ENCODE data around the gene CLTA.
"Not testable (repeated sequence)": the region's sequence is repeated elsewhere in the genome, so short reads cannot be mapped to it uniquely, and the experiment has no call there.

The CLTA gene

GRCh38 chr9:36158917-36159316, 31.8 kb upstream of the CLTA start:
- no peak for DNase-seq (ENCODE audit: low spot score)

DNA sequence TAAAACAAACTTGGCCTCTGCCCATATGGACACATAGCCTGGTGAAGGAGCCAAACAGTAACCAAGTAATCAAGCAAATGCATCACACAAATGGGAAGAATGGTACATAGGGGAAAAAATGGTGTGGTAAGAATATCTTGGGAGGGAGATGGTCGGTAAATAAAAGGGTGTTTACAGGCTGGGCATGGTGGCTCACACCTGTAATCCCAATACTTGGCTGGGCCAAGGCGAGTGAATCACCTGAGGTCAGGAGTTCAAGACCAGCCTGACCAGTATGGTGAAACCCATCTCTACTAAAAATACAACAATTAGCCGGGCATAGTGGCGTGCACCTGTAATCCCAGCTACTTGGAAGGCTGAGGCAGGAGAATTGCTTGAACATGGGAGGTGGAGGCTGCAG, 31.2 kb upstream of the CLTA start:
- DNase-seq (ENCODE audit: low spot score): not testable (repeated sequence)

DNA sequence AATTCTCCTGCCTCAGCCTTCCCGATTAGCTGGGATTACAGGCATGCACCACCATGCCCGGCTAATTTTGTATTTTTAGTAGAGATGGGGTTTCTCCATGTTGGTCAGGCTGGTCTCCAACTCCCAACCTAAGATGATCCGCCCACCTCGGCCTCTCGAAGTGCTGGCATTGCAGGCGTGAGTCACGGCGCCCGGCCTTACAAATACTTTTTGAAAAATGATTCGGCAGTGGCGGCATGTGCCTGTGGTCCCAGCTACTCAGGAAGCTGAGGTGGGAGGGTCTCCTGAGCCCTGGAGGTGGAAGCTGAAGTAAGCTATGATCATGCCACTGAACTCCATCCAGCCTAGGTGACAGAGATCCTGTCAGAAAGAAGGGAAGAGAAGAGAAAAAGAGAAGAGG, 30.6 kb upstream of the CLTA start:
- not testable (repeated sequence) for DNase-seq (ENCODE audit: low spot score)

GRCh38 chr9:36161187-36161586, 29.5 kb upstream of the CLTA start:
- no peak for DNase-seq (ENCODE audit: low spot score)

GRCh38 chr9:36162211-36162738, 28.4 kb upstream of the CLTA start:
- no peak for DNase-seq (ENCODE audit: low spot score)

- peak; percentile 53 for DNase-seq (ENCODE audit: low spot score)
Measured at GRCh38 chr9:36163049-36163785, 27.5 kb upstream of the CLTA start.

- DNase-seq (ENCODE audit: low spot score): no peak
Measured at GRCh38 chr9:36163786-36164170, 26.9 kb upstream of the CLTA start.

DNA sequence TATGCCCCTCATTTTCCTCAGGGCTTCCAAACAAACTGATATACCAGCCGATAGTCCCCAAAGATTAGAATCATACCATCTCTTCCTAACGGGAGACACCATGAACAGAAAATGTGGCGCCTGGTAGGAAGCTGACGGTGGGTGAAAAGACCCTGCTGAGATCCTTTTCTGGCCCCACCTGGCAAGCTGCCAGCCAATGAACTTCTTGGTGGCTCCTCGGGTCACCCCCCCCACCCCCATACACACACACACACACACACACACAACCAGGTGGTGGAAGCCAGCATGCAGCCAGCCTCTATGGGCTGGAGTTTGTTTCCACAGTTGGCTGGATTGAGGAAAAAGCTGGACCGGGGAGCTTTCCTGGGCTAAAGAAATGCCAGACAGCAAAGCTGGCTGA, 26.3 kb upstream of the CLTA start:
- DNase-seq (ENCODE audit: low spot score): no peak

GRCh38 chr9:36164989-36165388, 25.7 kb upstream of the CLTA start:
- no peak for DNase-seq (ENCODE audit: low spot score)

- DNase-seq (ENCODE audit: low spot score): peak; percentile 41
Measured at GRCh38 chr9:36165826-36166167, 24.9 kb upstream of the CLTA start.

DNA sequence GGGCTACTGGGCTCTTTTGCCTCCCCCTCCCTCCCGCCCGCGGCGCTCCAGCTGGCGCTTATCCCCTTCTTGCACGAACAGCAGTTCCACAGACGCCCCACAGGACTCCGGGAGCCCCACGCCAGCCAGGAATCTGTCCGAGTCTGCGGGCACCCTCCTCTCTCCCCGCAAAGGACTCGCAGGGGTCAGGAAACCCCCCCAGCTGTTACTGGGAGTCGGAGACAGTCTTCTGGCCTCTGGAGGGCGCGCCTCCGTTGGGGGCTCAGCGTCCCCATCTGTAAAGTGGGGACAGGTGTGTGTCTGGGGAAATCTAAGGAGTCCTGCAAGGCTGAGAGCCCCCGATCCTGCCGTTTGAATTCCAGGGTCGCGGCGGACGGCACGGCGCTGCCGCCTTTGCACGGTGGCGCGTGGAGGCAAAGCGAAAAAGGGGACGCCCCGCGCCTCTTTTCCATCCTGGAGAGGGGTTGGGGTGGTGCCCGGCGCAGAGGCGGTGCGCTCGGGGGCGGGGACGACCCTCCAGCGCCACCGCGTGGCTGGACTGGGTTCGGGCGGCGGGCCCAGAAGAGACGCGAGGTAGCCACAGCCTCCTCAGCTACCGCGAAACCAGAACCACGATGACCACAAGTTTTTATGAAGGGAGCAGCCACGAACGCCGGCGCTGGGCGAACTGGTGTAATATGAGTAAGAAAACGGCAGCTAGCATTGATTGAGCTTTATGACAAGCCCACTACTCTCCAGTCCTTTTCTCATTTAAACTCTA, 24.4 kb upstream of the CLTA start:
- DNase-seq (ENCODE audit: low spot score): peak; percentile 85

DNA sequence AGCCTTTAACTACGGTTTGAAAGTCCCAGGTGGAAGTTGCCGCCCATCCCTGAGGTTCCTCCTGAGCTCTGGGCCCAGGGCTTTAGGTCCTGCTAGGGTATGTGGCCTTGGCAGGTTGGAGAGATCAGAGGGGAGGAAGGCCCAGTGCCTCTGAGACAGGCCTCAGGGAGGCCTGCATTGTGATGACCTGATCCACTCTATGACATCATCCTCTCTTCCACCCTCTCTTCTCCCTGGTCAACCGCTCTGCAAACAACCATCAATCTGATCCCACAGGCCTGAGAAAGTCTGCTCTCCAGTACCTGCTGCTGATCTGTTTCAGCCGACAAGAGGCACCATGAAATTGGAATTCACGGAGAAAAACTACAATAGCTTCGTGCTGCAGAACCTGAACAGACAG, 21.6 kb upstream of the CLTA start, which contains the start of gene CCIN:
Gene CCIN (plus strand): TSS at position 223 of the 400 bp plus-strand sequence. CDS start 115 bp downstream, at position 338.
- DNase-seq (ENCODE audit: low spot score): no peak

DNA sequence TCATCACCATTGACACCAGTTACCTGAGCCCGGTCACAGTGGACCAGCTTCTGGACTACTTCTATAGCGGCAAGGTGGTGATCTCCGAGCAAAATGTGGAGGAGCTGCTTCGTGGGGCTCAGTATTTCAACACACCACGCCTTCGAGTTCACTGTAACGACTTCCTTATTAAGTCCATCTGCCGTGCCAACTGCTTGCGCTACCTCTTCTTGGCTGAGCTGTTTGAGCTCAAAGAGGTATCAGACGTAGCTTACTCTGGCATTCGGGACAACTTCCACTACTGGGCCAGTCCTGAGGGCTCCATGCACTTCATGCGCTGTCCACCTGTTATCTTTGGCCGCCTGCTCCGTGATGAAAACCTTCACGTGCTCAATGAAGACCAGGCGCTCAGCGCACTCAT, 21.0 kb upstream of the CLTA start:
- no peak for DNase-seq (ENCODE audit: low spot score)

GRCh38 chr9:36170531-36170930, 20.2 kb upstream of the CLTA start:
- no peak for DNase-seq (ENCODE audit: low spot score)

GRCh38 chr9:36173861-36174260, 16.9 kb upstream of the CLTA start:
- no peak for DNase-seq (ENCODE audit: low spot score)

DNA sequence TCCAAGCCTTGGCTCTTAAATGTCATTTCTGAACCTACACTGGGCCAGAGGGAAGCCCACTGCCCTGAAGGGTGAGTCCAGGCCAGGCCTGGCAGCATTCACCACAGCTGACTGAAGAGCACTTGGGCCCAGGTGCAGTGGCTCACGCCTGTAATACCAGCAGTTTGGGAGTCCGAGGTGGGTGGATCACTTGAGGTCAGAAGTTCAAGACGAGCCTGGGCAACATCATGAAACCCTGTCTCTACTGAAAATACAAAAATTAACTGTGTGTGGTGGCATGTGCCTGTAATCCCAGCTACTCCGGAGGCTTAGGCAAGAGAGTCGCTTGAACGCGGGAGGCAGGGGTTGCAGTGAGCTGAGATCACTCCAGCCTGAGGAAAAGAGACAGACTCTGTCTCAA, 16.4 kb upstream of the CLTA start:
- no peak for DNase-seq (ENCODE audit: low spot score)

DNA sequence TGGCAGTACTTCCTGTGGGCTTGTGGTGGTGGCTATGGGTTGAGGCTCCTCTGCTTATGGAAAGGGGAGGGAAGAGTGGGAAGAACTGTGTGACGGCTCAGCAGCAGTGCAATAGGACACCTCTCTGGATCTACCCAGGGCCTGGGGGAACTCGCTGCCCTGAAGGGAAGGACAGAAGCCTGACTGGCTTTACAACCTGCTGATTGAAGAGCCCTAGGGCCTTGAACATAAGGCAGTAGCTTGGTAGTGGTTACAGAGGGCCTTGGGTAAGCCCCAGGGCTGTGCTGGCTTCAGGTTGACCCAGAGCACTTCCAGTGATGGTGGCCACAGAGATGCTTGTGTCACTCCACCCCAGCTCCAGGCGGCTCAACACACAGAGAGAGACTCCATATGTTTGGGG, 16.0 kb upstream of the CLTA start:
- DNase-seq (ENCODE audit: low spot score): no peak

- DNase-seq (ENCODE audit: low spot score): not testable (repeated sequence)
Measured at GRCh38 chr9:36175209-36175608, 15.5 kb upstream of the CLTA start.

- not testable (repeated sequence) for DNase-seq (ENCODE audit: low spot score)
Measured at GRCh38 chr9:36176496-36176895, 14.2 kb upstream of the CLTA start.

- DNase-seq (ENCODE audit: low spot score): no peak
Measured at GRCh38 chr9:36177571-36177970, 13.2 kb upstream of the CLTA start.

- not testable (repeated sequence) for DNase-seq (ENCODE audit: low spot score)
Measured at GRCh38 chr9:36180243-36180642, 10.5 kb upstream of the CLTA start.

- DNase-seq (ENCODE audit: low spot score): no peak
Measured at GRCh38 chr9:36187414-36187813, 3.3 kb upstream of the CLTA start.

DNA sequence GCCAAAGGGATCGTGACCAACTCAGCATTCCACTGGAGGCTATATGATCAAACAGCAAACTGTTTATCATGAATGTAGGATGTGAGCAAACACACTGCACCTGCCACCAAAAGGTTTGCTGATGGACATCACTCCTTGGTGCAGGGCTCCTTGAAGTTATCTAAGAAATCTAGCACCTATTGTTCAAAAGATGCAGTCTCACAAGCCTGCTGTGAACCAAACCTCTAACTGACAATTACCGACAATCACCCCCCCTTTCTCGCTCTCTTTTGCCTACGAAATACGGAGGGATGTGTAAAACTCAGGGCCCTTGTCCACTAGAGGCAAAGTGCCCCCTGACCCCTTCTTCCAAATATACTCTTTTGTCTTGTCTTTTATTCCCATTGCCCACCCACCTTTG, 2.5 kb upstream of the CLTA start:
- no peak for DNase-seq (ENCODE audit: low spot score)
